Vagina (tissue), 2 donors: Measurements from ENCODE around the gene SPATA16.

ENCODE experiments used
- CTCF ChIP-seq, 3 experiments: fragments of 450-650 bp in 2 of 3; fragments of 200-600 bp in 1 of 3; sonication (generic) in 1 of 3; IDR thresholded peaks; one replicate each; pipeline ENCODE4 v1.5.1; 2017 to 2019; ENCODE audit warnings: antibody characterized with exemption in 3 of 3, mild to moderate bottlenecking in 2 of 3, moderate library complexity in 2 of 3
- POLR2A ChIP-seq, 2 donors: fragments of 450-650 bp; IDR thresholded peaks; one replicate each; pipeline ENCODE4 v1.6.1; 2017; ENCODE audit warnings: antibody characterized with exemption in 2 of 2, mild to moderate bottlenecking in 2 of 2, moderate library complexity in 2 of 2
- POLR2AphosphoS5 ChIP-seq, 2 donors: sonication (generic); formaldehyde crosslinking; IDR thresholded peaks; one replicate each; pipeline ENCODE4 v1.9.0; 2017; ENCODE audit warnings: antibody characterized with exemption in 2 of 2, mild to moderate bottlenecking in 2 of 2, low read depth in 1 of 2; ENCODE audit not compliant: insufficient read depth in 1 of 2

GRCh38 chr3:172946061-172946460 is 195.0 kb downstream of the SPATA16 start:
- TF ChIP-seq CTCF (IDR thresholded peaks at IDR 0.05) (no peak), POLR2AphosphoS5 (IDR thresholded peaks at IDR 0.05; ENCODE audit: insufficient read depth in 1 of 2, low read depth in 1 of 2) (no peak), POLR2A (IDR thresholded peaks at IDR 0.05) (no peak)
